Activated naive CD8-positive, alpha-beta T cell treated with anti-CD3 and anti-CD28 coated beads for 36 hours (primary cell): Measurements from ENCODE around the gene AFF1. TPM values are rescaled to one million over a fixed set of nuclear protein-coding genes. Genes with fewer than 3 reads are reported as not detected.

Experiments used
- DNase-seq: peaks from one replicate; pipeline ENCODE4 v3.0.0; 2021
- H3K27ac Mint-ChIP-seq: one replicate; pipeline ENCODE4 v1.8.0; 2022; ENCODE audit warnings: mild to moderate bottlenecking, moderate library complexity, mixed read lengths
- H3K27me3 Mint-ChIP-seq: one replicate; pipeline ENCODE4 v1.8.0; 2022; ENCODE audit warnings: mild to moderate bottlenecking, mixed read lengths
- H3K36me3 Mint-ChIP-seq: one replicate; pipeline ENCODE4 v1.8.0; 2021; ENCODE audit warnings: mild to moderate bottlenecking, mixed read lengths
- H3K4me1 Mint-ChIP-seq: one replicate; pipeline ENCODE4 v1.8.0; 2021; ENCODE audit warnings: mixed read lengths
- H3K4me3 Mint-ChIP-seq: one replicate; pipeline ENCODE4 v1.8.0; 2022; ENCODE audit warnings: mild to moderate bottlenecking, moderate library complexity, mixed read lengths
- H3K9me3 Mint-ChIP-seq: one replicate; pipeline ENCODE4 v1.8.0; 2022; ENCODE audit warnings: mixed read lengths
- total RNA-seq, 2 experiments: library from RNA; stranded (reverse); gene quantifications; one replicate each; pipeline ENCODE4 v1.2.3, GENCODE V29; 2021

The AFF1 gene
- total RNA-seq, 2 experiments from 2014 or later, result 28.7 to 31.5 TPM

GRCh38 chr4:87105101-87105845 is 170.5 kb downstream of the AFF1 start:
- DNase-seq, result no peak
- no peak overlapping the region for H3K4me3 Mint-ChIP-seq
- H3K9me3 Mint-ChIP-seq, result no peaks in the 10 kb centered on the region
- H3K27ac Mint-ChIP-seq, result no peak overlapping the region
- peaks cover 39% of the 10 kb centered on the region for H3K4me1 Mint-ChIP-seq
- H3K27me3 Mint-ChIP-seq, result no peaks in the 10 kb centered on the region
- peaks cover 26% of the 10 kb centered on the region for H3K36me3 Mint-ChIP-seq

GRCh38 chr4:87108142-87108546 is 173.3 kb downstream of the AFF1 start:
- Mint-ChIP-seq H3K9me3 (no peaks in the 10 kb centered on the region), H3K27me3 (no peaks in the 10 kb centered on the region), H3K36me3 (peaks cover 24% of the 10 kb centered on the region), H3K27ac (no peak overlapping the region), H3K4me1 (peaks cover 31% of the 10 kb centered on the region), H3K4me3 (no peak overlapping the region)
- DNase-seq, result no peak

DNA sequence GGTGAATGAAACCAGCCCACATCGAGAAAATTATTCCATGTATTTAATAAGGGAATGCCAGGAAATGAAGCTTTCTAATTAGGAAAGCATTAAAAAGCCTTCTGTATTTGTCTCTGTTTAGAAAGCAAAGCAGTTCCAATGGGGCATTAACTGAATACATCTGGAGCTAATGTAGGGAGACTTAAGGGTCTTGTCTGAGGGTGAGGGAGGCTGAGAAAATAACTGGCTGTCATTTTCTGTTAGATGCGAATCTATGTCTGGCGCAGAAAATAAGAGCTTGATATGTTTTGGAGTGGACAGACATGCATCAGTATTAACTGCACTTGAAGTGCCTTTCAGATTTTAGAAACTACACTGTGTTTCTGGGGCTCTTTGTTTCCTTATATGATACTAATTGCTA is 174.3 kb downstream of the AFF1 start:
- H3K4me1 Mint-ChIP-seq, result peaks cover 22% of the 10 kb centered on the region
- no peak for DNase-seq
- H3K4me3 Mint-ChIP-seq, result no peak overlapping the region
- H3K27me3 Mint-ChIP-seq, result no peaks in the 10 kb centered on the region
- peaks cover 24% of the 10 kb centered on the region for H3K36me3 Mint-ChIP-seq
- no peak overlapping the region for H3K27ac Mint-ChIP-seq
- H3K9me3 Mint-ChIP-seq, result no peaks in the 10 kb centered on the region

- Mint-ChIP-seq H3K36me3 (peaks cover 26% of the 10 kb centered on the region), H3K9me3 (no peaks in the 10 kb centered on the region), H3K27me3 (no peaks in the 10 kb centered on the region), H3K27ac (no peak overlapping the region), H3K4me3 (no peak overlapping the region), H3K4me1 (peaks cover 14% of the 10 kb centered on the region)
- no peak for DNase-seq
These were observed 175.1 kb downstream of the AFF1 start for GRCh38 chr4:87109945-87110344.

DNA sequence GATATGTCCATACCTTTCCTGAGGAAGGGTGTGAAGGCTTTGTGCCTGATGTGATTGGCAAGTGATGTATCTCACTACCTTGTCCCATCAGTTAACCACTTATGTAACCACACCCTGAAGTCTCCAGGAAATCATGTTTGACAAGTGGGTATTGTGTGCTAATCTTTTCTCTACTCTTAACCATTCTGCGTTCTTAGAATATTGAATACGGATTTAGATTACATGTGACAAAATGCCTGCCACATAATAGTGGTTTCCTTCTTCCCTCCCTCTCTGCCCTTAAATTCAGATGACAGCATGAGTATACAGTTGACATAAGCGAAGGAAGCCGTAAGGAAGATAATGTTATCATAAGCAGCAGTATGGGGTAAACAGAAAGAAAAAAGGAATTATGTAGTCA is 177.3 kb downstream of the AFF1 start:
- no peak for DNase-seq
- Mint-ChIP-seq H3K4me1 (peaks cover 4% of the 10 kb centered on the region), H3K27me3 (no peaks in the 10 kb centered on the region), H3K4me3 (no peak overlapping the region), H3K9me3 (no peaks in the 10 kb centered on the region), H3K36me3 (peaks cover 24% of the 10 kb centered on the region), H3K27ac (no peak overlapping the region)

DNA sequence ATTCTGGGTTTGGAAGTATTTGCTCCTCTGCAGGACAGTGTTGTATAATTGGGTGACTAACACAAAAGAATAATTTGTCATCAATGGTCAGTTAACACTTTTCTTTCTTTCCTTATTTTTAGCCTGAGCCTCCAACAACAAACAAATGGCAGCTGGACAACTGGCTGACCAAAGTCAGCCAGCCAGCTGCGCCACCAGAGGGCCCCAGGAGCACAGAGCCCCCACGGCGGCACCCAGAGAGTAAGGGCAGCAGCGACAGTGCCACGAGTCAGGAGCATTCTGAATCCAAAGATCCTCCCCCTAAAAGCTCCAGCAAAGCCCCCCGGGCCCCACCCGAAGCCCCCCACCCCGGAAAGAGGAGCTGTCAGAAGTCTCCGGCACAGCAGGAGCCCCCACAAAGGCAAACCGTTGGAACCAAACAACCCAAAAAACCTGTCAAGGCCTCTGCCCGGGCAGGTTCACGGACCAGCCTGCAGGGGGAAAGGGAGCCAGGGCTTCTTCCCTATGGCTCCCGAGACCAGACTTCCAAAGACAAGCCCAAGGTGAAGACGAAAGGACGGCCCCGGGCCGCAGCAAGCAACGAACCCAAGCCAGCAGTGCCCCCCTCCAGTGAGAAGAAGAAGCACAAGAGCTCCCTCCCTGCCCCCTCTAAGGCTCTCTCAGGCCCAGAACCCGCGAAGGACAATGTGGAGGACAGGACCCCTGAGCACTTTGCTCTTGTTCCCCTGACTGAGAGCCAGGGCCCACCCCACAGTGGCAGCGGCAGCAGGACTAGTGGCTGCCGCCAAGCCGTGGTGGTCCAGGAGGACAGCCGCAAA is 179.6 kb downstream of the AFF1 start:
- H3K4me1 Mint-ChIP-seq, result no peaks in the 10 kb centered on the region
- no peaks in the 10 kb centered on the region for H3K27me3 Mint-ChIP-seq
- no peak overlapping the region for H3K4me3 Mint-ChIP-seq
- H3K36me3 Mint-ChIP-seq, result peaks cover 15% of the 10 kb centered on the region
- H3K27ac Mint-ChIP-seq, result no peak overlapping the region
- no peak for DNase-seq
- no peaks in the 10 kb centered on the region for H3K9me3 Mint-ChIP-seq

DNA sequence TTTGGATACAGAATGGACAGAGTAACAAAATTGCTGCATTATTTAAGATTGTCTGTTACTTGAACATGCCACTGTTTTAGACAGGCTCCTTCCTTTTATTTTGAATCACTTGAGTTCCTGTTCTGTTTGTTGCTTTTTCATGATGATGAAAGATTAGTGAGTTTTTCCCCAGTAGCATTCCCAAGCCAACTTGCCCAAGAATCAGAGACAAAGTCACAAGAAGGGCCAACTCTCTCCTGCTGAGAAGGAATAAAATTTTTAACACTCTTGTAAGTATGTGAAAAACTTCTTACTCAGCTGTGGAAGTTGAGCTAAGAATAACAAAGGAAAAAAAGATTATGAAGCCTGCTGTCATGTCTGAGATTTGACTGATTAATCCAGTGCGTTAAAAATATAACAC is 181.4 kb downstream of the AFF1 start:
- no peaks in the 10 kb centered on the region for H3K9me3 Mint-ChIP-seq
- no peak overlapping the region for H3K27ac Mint-ChIP-seq

GRCh38 chr4:87117051-87117731 is 182.4 kb downstream of the AFF1 start:
- peaks cover 18% of the 10 kb centered on the region for H3K36me3 Mint-ChIP-seq
- no peaks in the 10 kb centered on the region for H3K27me3 Mint-ChIP-seq
- no peak overlapping the region for H3K27ac Mint-ChIP-seq
- DNase-seq, result no peak
- peaks cover 5% of the 10 kb centered on the region for H3K4me1 Mint-ChIP-seq
- H3K9me3 Mint-ChIP-seq, result no peaks in the 10 kb centered on the region
- H3K4me3 Mint-ChIP-seq, result no peak overlapping the region

More for the DNA sequence above, 181.4 kb downstream of the AFF1 start:
- peaks cover 18% of the 10 kb centered on the region for H3K36me3 Mint-ChIP-seq
- no peak for DNase-seq
- H3K27me3 Mint-ChIP-seq, result no peaks in the 10 kb centered on the region
- no peak overlapping the region for H3K4me3 Mint-ChIP-seq
- peaks cover 5% of the 10 kb centered on the region for H3K4me1 Mint-ChIP-seq

DNA sequence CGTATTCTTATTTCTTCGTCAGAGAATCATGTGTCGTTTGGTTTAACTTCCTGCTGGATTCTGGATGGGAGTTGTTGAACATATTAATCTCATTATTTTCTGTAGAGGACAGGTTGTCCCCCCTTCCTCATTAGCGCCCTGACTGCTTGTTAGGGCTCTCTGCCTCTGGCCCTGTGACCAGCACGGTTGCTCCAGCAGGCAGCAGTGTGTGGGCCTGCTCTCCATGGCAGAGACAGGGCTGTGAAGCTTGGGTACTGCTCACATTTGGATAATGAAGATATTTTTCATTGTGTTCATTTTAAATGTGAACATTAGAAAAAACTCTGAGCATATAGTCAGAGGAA is 182.9 kb downstream of the AFF1 start:
- Mint-ChIP-seq H3K9me3 (no peaks in the 10 kb centered on the region), H3K36me3 (peaks cover 16% of the 10 kb centered on the region)

GRCh38 chr4:87118421-87118820 is 183.6 kb downstream of the AFF1 start:
- DNase-seq, result no peak
- Mint-ChIP-seq H3K4me1 (peaks cover 9% of the 10 kb centered on the region), H3K27me3 (no peaks in the 10 kb centered on the region), H3K27ac (no peak overlapping the region), H3K4me3 (no peak overlapping the region), H3K36me3 (peaks cover 16% of the 10 kb centered on the region), H3K9me3 (no peaks in the 10 kb centered on the region)

More for the DNA sequence above, 182.9 kb downstream of the AFF1 start:
- no peak overlapping the region for H3K27ac Mint-ChIP-seq
- DNase-seq, result no peak
- H3K4me1 Mint-ChIP-seq, result peaks cover 9% of the 10 kb centered on the region
- no peaks in the 10 kb centered on the region for H3K27me3 Mint-ChIP-seq
- no peak overlapping the region for H3K4me3 Mint-ChIP-seq

DNA sequence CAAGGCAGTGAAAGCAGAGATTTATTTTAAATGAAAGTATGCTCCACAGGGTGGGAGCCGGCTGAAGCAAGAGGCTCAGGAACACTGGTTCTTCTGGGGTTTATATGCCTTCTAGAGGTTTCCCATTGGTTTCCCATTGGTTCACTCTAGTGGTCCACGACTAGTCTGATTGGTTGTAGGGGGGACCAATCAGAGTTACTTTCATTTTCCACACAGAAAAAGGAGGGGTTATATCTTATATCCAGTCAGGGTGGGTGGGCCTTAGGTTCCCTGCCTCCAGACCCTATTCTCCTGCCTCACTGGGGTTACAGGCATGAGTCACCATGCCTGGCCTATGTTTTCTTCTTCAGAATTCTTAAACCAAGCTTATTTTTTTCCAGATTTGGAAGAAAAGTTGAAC is 184.0 kb downstream of the AFF1 start:
- peaks cover 16% of the 10 kb centered on the region for H3K36me3 Mint-ChIP-seq
- H3K9me3 Mint-ChIP-seq, result no peaks in the 10 kb centered on the region
- no peaks in the 10 kb centered on the region for H3K27me3 Mint-ChIP-seq
- H3K4me1 Mint-ChIP-seq, result peaks cover 9% of the 10 kb centered on the region
- no peak overlapping the region for H3K4me3 Mint-ChIP-seq
- DNase-seq, result no peak
- H3K27ac Mint-ChIP-seq, result no peak overlapping the region

- Mint-ChIP-seq H3K4me3 (no peak overlapping the region), H3K27me3 (no peaks in the 10 kb centered on the region), H3K36me3 (peaks cover 13% of the 10 kb centered on the region), H3K4me1 (peaks cover 9% of the 10 kb centered on the region), H3K27ac (no peak overlapping the region), H3K9me3 (no peaks in the 10 kb centered on the region)
- no peak for DNase-seq
These were observed 185.2 kb downstream of the AFF1 start for GRCh38 chr4:87120010-87120409.

DNA sequence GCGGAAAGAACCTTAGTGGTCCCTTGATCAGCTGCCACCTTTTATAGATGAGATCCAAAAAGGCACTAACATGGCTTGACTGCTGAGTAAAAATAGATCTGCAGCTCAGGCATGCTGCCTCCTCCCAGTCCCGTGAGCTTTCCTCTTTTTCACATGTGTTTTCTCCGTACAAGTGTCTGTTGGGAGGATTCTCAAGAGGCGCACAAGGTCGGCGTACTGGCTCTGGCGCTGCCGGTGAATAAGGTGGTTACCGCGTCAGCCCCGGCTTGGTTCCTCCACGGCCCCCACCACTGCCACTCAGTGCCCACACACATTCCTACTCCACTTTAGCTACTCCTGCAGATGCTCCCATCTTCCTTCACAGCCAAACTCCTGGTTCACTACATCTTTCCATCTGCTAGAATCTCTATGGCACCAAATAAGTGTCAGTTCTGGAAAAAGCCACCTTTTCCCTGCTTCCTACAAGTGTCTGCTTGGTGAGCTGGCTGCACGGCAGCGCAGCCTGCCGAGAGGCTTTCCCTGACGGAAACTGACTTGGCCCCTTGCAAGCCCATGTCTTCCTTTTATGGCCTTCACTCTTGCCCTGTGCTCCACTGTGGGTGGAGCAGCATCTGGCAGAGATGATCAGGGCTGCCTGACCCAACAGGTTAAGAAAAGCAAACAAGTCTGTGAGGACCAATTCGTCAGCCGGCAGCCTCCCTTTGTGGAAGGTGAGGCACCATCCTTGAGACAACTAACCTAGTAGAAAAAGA is 185.8 kb downstream of the AFF1 start:
- Mint-ChIP-seq H3K4me3 (no peak overlapping the region), H3K9me3 (no peaks in the 10 kb centered on the region), H3K4me1 (peaks cover 9% of the 10 kb centered on the region), H3K27me3 (no peaks in the 10 kb centered on the region), H3K36me3 (peaks cover 15% of the 10 kb centered on the region), H3K27ac (no peak overlapping the region)
- no peak for DNase-seq

DNA sequence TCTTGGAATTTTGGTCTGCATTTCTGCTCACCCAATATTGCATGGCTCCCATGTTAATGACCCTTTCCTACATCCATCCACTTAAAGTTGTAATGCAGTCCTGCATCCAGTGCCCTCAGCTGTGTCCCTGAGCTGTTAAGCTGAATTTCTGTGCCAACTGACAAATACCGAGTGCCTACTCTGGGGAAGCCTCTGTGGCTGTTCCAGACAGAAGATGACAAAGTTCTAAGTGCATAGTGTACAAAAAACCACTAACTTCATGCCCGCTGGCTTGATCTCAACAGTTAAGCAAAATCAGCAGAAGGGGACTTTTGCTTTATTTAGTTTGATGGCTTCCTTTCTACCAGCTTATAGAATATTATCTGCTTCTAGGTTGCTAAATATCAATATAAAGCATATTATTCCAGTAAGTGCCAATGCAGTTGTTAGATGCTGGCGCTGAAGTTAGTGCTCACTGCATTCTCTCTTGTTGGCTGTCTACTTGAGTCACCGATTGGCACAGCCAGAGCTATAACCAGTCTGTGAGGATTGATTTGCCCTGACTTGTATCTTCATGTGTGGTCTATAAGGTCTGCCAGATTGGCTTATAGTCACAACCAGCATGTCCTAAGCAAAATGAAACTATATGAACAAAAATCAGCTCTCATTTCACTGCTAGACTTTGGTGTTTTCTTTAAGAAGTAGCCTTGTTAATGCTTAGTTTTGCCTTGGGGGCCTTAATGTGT is 186.7 kb downstream of the AFF1 start:
- Mint-ChIP-seq H3K4me3 (no peak overlapping the region), H3K9me3 (no peaks in the 10 kb centered on the region), H3K27ac (no peak overlapping the region), H3K36me3 (peaks cover 17% of the 10 kb centered on the region), H3K4me1 (peaks cover 9% of the 10 kb centered on the region), H3K27me3 (no peaks in the 10 kb centered on the region)
- DNase-seq, result no peak
